ENCODE data around the gene SUSD4.

- no peak for TF ChIP-seq CTCF (IDR thresholded peaks at IDR 0.05 in 2 of 3, conservative IDR thresholded peaks at IDR 0.05 in 1 of 3; ENCODE audit: insufficient read depth in 2 of 3, low read depth in 1 of 3, low read length in 3 of 3)
- TF ChIP-seq CHD4 (IDR thresholded peaks at IDR 0.05; ENCODE audit: insufficient read depth, insufficient replicate concordance, low read depth, low read length, poor library complexity, severe bottlenecking), result no peak
- no peak for TF ChIP-seq SFPQ (IDR thresholded peaks at IDR 0.05; ENCODE audit: low read depth, low read length)
- TF ChIP-seq MYC (IDR thresholded peaks at IDR 0.05; ENCODE audit: low read depth, low read length), result no peak
- TF ChIP-seq MYC (CRISPR knock-in tag; IDR thresholded peaks at IDR 0.05; ENCODE audit: borderline replicate concordance, low read depth), result no peak
- TF ChIP-seq ZFX (CRISPR knock-in tag; IDR thresholded peaks at IDR 0.05), result no peak
- TF ChIP-seq ZNF76 (CRISPR knock-in tag; IDR thresholded peaks at IDR 0.05; ENCODE audit: borderline replicate concordance), result no peak
Observed at GRCh38 chr1:223233019-223233409, 131.0 kb downstream of the SUSD4 start.

Measured in K562 (cell line).